CD8-positive, alpha-beta memory T cell (primary cell): Measurements from ENCODE around the gene KCNG3. TPM values are rescaled to one million over a fixed set of nuclear protein-coding genes. Genes with fewer than 3 reads are reported as not detected.
A peak's percentile ranks its signal among the peaks of the same experiment; 100 is the strongest.

ENCODE experiments used
- CTCF ChIA-PET: fragments of 350-600 bp; sonication (Branson Sonifier 250); formaldehyde crosslinking; loops from one replicate; lab custom pipeline; 2021; ENCODE audit warnings: antibody characterized with exemption; lab: Charles Lee
- POLR2A ChIA-PET: fragments of 350-600 bp; sonication (Branson Sonifier 250); formaldehyde crosslinking; loops from one replicate; lab custom pipeline; 2021; ENCODE audit warnings: antibody characterized with exemption; lab: Charles Lee
- DNase-seq, 5 donors: peaks; one replicate each; pipeline versions ENCODE4 v3.0.0 to v3.0.0-alpha.2; 2020 to 2022; ENCODE audit warnings: mixed read lengths in 1 of 5
- H3K27ac ChIP-seq: one replicate; pipeline ENCODE4 v1.7.0; 2013; ENCODE audit warnings: low read depth, mild to moderate bottlenecking, low read length, moderate library complexity
- H3K27me3 ChIP-seq: 2 replicates; pipeline ENCODE4 v1.7.0; 2013; ENCODE audit warnings: low read length, mild to moderate bottlenecking; ENCODE audit not compliant: insufficient read depth, poor library complexity, severe bottlenecking
- H3K36me3 ChIP-seq: 2 replicates; pipeline ENCODE4 v1.7.0; 2013; ENCODE audit warnings: mild to moderate bottlenecking, low read length, moderate library complexity; ENCODE audit not compliant: insufficient read depth
- H3K4me1 ChIP-seq: 2 replicates; pipeline ENCODE4 v1.7.0; 2013; ENCODE audit warnings: mild to moderate bottlenecking, low read length, moderate library complexity; ENCODE audit not compliant: insufficient read depth
- H3K4me3 ChIP-seq: 2 replicates; pipeline ENCODE4 v1.7.0; 2013; ENCODE audit warnings: mild to moderate bottlenecking, low read length
- H3K9me3 ChIP-seq: 2 replicates; pipeline ENCODE4 v1.7.0; 2013; ENCODE audit warnings: mild to moderate bottlenecking, low read length
- H3K27ac Mint-ChIP-seq, 8 donors: one replicate each; pipeline ENCODE4 v1.8.0; 2020 to 2021; ENCODE audit warnings: mixed read lengths in 8 of 8, mild to moderate bottlenecking in 6 of 8, inconsistent platforms in 3 of 8, moderate library complexity in 3 of 8
- H3K27me3 Mint-ChIP-seq, 2 donors: one replicate each; pipeline ENCODE4 v1.8.0; 2020 to 2021; ENCODE audit warnings: mixed read lengths in 2 of 2, mild to moderate bottlenecking in 1 of 2, moderate library complexity in 1 of 2
- H3K36me3 Mint-ChIP-seq, 3 donors: one replicate each; pipeline ENCODE4 v1.8.0; 2020 to 2021; ENCODE audit warnings: mixed read lengths in 3 of 3, inconsistent platforms in 1 of 3, mild to moderate bottlenecking in 1 of 3
- H3K4me1 Mint-ChIP-seq, 3 donors: one replicate each; pipeline ENCODE4 v1.8.0; 2020 to 2021; ENCODE audit warnings: mixed read lengths in 3 of 3, inconsistent platforms in 1 of 3, mild to moderate bottlenecking in 1 of 3
- H3K4me3 Mint-ChIP-seq, 7 donors: one replicate each; pipeline ENCODE4 v1.8.0; 2020 to 2021; ENCODE audit warnings: mixed read lengths in 7 of 7, mild to moderate bottlenecking in 6 of 7, moderate library complexity in 4 of 7, inconsistent platforms in 2 of 7
- H3K9me3 Mint-ChIP-seq, 5 donors: one replicate each; pipeline ENCODE4 v1.8.0; 2020 to 2022; ENCODE audit warnings: mixed read lengths in 5 of 5, mild to moderate bottlenecking in 3 of 5, moderate library complexity in 2 of 5, inconsistent platforms in 1 of 5
- polyA plus RNA-seq: library from polyadenylated mRNA; unstranded; fragments of 300-500 nt; fragmentation: Illumina TruSeq; gene quantifications from one replicate; pipeline ENCODE4 v1.2.3, GENCODE V29; 2021
- total RNA-seq, 2 experiments: library from RNA; stranded (reverse); gene quantifications; one replicate each; pipeline ENCODE4 v1.2.3, GENCODE V29; 2021

The KCNG3 gene
- total and polyA plus RNA-seq, 3 experiments from 2014 or later: 0.07 to 0.09 TPM; not detected in 1

DNA sequence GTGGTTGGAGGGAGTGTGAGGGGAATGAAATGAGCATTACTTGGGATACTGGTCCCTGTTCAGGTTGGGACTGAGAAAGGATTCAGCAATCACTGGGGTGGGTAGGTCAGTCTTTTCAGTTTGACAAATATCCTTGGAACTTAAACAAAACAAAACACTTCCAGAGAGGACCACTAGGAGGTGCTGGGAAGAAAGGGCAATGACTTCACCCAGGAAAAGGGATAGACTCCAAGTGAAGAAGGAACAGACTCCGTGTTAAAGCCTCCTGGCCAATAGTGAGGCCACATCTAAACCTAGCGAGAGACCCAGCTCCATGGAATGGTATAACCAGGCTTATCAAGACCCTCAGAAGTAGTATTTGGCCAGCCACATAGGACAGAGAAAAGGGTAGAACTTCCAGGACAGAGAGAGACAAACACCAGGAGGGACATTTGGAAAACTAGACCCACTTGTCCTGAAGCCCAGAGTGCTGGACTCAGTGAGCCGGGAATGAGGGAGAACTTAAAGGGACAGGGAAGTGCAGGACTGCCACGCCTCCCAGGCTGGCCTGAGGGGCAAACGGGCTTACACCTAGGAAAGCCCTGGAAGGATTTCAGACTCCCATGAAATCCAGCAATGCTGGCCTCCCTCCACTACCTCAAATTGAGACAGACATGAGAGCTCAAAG is 19.6 kb upstream of the KCNG3 start:
- H3K27me3 Mint-ChIP-seq: peaks cover 3 to 23% of the 10 kb centered on the region in 2 donors
- DNase-seq: peak in 2 of 5 donors; percentile 3 to 21
- no peak overlapping the region for H3K4me3 ChIP-seq
- ChIA-PET POLR2A (no interaction called here), CTCF (no interaction called here)
- no peaks in the 10 kb centered on the region for H3K36me3 Mint-ChIP-seq
- H3K4me1 Mint-ChIP-seq: peaks cover 0 to 6% (median 5%) of the 10 kb centered on the region in 3 donors
- H3K9me3 Mint-ChIP-seq: no peaks in the 10 kb centered on the region
- H3K4me3 Mint-ChIP-seq: no peak overlapping the region
- no peaks in the 10 kb centered on the region for H3K9me3 ChIP-seq
- no peaks in the 10 kb centered on the region for H3K27me3 ChIP-seq
- H3K4me1 ChIP-seq: peaks cover 6% of the 10 kb centered on the region
- H3K27ac Mint-ChIP-seq: no peak overlapping the region
- H3K27ac ChIP-seq: no peak overlapping the region
- H3K36me3 ChIP-seq: no peaks in the 10 kb centered on the region

DNA sequence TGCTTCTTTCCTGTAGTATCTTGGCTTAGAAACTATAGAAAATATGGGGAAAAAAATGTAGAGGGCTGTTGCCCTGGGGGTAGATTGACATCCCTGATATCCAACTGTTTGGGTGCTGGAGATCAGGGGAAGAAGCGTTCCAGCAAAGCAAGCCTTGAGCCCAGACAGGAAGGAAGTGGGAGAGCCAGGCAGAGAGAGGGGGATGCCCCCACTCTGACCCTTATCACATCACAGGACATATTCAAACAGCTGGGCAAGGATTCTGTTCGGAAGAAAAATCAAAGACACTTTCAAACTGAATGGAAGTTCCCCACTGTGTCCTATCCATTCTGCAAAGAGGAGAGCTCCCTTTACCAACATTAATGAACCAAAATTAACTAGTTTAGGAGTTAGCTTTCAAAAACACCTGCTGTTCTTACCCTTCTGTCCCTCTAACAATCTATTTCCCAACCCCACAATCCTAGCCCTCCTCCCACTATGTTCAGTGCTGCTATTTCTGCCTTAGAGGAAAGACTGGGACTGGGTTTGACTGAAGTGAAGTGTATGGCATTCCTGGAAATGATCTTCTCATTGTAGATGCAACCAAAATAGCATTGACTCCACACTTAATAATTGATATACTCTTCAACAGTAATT is 16.9 kb upstream of the KCNG3 start:
- H3K27me3 Mint-ChIP-seq: peaks cover 3 to 22% of the 10 kb centered on the region in 2 donors
- Histone ChIP-seq H3K36me3 (no peaks in the 10 kb centered on the region), H3K27me3 (no peaks in the 10 kb centered on the region), H3K9me3 (no peaks in the 10 kb centered on the region), H3K4me3 (no peak overlapping the region), H3K4me1 (peaks cover 6% of the 10 kb centered on the region), H3K27ac (no peak overlapping the region)
- H3K4me3 Mint-ChIP-seq: no peak overlapping the region
- H3K4me1 Mint-ChIP-seq: peaks cover 0 to 6% (median 5%) of the 10 kb centered on the region in 3 donors
- H3K9me3 Mint-ChIP-seq: no peaks in the 10 kb centered on the region
- no peak overlapping the region for H3K27ac Mint-ChIP-seq
- no peaks in the 10 kb centered on the region for H3K36me3 Mint-ChIP-seq
- ChIA-PET POLR2A (no interaction called here), CTCF (no interaction called here)
- DNase-seq: no peak

DNA sequence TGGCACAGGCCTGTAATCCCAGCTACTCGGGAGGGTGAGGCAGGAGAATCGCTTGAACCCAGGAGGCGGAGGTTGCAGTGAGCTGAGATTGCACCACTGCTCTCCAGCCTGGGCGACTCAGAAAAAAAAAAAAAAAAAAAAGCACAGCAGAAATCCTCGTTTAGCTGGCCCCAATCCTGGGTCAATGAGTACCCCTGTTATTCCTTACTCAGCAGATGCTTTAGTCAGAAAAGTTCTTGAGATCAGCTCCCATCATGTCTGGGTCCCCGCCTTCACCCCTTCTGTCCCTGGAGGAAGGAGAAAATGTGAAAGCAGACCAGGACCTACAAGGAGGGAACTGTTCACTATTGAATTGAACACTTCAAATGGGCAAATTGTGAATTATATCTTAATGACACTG is 16.4 kb upstream of the KCNG3 start:
- no peaks in the 10 kb centered on the region for H3K36me3 ChIP-seq
- ChIA-PET CTCF (no interaction called here), POLR2A (no interaction called here)
- no peaks in the 10 kb centered on the region for H3K9me3 ChIP-seq
- no peaks in the 10 kb centered on the region for H3K27me3 ChIP-seq
- peaks cover 6% of the 10 kb centered on the region for H3K4me1 ChIP-seq
- Mint-ChIP-seq H3K36me3 (no peaks in the 10 kb centered on the region), H3K9me3 (no peaks in the 10 kb centered on the region), H3K27me3 (peaks cover 3 to 26% of the 10 kb centered on the region in 2 donors), H3K4me1 (peaks cover 0 to 6% (median 5%) of the 10 kb centered on the region in 3 donors), H3K4me3 (no peak overlapping the region), H3K27ac (no peak overlapping the region)
- no peak overlapping the region for H3K4me3 ChIP-seq
- DNase-seq: no peak
- no peak overlapping the region for H3K27ac ChIP-seq

DNA sequence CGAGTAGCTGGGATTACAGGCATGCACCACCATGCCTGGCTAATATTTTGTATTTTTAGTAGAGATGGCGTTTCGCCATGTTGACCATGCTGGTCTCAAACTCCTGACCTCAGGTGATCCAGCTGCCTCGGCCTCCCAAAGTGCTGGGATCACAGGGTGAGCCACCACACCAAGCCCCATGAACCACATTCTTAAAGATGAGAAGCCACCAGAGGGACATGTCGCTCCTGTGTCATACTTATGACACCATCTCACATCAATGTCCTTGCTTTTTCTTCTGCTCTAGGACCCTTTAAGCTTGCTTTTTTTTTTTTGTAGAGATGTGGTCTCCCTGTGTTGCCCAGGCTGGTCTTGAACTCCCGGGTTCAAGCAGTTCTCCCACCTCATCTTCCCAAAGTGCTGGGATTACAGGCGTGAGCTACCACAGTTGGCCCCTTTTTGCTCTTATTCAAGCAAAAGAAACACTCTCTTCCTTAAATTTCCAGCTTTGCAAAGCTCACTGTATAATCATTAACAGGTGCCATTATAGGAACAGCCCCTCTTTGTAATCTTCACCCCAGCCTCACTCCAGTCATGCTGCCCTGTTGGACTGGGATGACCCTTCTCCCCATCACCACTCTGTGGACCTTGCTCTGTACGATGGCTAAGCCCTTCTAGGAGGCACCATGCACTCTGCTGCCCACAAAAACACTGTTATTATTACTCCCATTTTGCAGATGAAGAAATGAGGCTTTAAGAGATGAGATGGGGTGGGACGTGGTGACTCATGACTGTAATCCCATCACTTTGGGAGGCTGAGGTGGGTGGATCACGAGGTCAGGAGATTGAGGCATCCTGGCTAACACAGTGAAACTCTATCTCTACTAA is 10.8 kb upstream of the KCNG3 start:
- H3K27ac Mint-ChIP-seq: peak overlapping the region in 1 of 8 donors; percentile 77
- no peak overlapping the region for H3K4me3 Mint-ChIP-seq
- Histone ChIP-seq H3K27ac (no peak overlapping the region), H3K36me3 (no peaks in the 10 kb centered on the region), H3K4me1 (no peaks in the 10 kb centered on the region), H3K9me3 (no peaks in the 10 kb centered on the region), H3K27me3 (no peaks in the 10 kb centered on the region), H3K4me3 (no peak overlapping the region)
- CTCF ChIA-PET: no interaction called here
- peaks cover 6 to 13% of the 10 kb centered on the region in 2 donors for H3K27me3 Mint-ChIP-seq
- no peaks in the 10 kb centered on the region for H3K9me3 Mint-ChIP-seq
- POLR2A ChIA-PET: no interaction called here
- no peaks in the 10 kb centered on the region for H3K4me1 Mint-ChIP-seq
- no peaks in the 10 kb centered on the region for H3K36me3 Mint-ChIP-seq
- no peak for DNase-seq

DNA sequence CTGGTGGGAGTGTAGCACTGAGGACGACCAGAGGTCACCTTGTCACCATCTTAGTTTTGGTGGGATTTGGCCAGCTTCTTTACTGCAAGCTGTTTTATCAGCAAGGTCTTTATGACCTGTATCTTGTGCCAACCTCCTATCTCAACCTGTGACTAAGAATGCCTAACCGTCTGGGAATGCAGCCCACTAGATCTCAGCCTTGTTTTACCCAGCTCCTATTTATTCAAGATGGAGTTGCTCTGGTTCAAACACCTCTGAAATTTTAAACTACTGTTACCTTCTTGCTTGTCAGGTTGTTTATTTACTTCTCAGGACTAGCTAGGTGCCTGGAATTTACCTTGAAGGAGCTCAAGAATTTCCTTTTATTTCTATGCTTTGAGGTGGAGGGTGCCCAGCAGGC is 9.5 kb upstream of the KCNG3 start:
- POLR2A ChIA-PET: no interaction called here
- peaks cover 6 to 10% of the 10 kb centered on the region in 2 donors for H3K27me3 Mint-ChIP-seq
- Histone ChIP-seq H3K4me1 (no peaks in the 10 kb centered on the region), H3K4me3 (no peak overlapping the region), H3K27me3 (no peaks in the 10 kb centered on the region), H3K36me3 (no peaks in the 10 kb centered on the region), H3K9me3 (no peaks in the 10 kb centered on the region), H3K27ac (no peak overlapping the region)
- CTCF ChIA-PET: no interaction called here
- H3K4me3 Mint-ChIP-seq: no peak overlapping the region
- H3K27ac Mint-ChIP-seq: no peak overlapping the region
- H3K9me3 Mint-ChIP-seq: no peaks in the 10 kb centered on the region
- no peak for DNase-seq
- H3K36me3 Mint-ChIP-seq: no peaks in the 10 kb centered on the region
- no peaks in the 10 kb centered on the region for H3K4me1 Mint-ChIP-seq

DNA sequence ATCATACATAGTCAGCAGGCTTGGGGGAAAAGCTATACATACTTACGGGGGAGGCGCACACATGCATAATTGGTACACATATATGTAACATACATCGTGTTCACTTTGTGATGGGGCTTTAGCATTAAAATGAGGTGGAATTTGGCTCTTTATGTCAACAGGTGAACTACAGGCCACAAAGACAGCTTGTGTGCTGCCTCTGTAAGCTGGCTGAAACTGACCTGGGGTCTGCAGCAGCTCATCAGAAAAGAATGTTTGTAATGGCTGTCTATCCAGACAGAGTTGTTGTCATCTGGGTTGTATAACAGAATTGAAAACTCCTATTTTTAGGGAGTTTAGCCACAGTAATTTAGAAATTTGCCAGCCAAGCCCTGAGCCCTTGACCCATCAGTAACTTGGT is 4.7 kb upstream of the KCNG3 start:
- CTCF ChIA-PET: interaction anchor here (1.7 kb wide), 1 partner anchor 165 kb away, joined by 4 read pairs; no protein-coding TSS in a partner anchor

DNA sequence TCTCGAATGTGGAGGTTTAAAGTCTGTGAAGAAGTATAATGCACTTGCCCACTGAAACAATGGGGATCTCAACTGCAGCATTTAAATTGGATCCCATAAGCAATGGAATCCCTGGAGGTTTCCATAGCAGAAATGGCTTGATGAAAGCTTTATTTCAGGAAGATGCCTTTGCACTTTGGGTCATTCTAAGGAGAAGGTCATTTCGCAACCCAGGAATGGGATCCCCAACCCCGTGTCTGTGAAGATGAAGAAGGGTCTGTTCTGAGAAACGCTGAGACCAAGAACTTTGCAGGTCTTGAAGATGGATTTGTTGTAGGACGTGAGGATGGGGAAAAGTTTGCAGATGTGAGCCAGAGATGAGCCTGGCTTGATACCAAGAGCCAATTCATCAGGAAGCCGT is 1.8 kb upstream of the KCNG3 start:
- Mint-ChIP-seq H3K9me3 (peaks cover 0 to 1% (median 0%) of the 10 kb centered on the region in 5 donors), H3K27me3 (peaks cover 15 to 30% of the 10 kb centered on the region in 2 donors), H3K36me3 (peaks cover 0 to 1% (median 0%) of the 10 kb centered on the region in 3 donors), H3K4me3 (peak overlapping the region in 1 of 7 donors; percentile 58), H3K4me1 (peaks cover 7 to 12% (median 7%) of the 10 kb centered on the region in 3 donors), H3K27ac (no peak overlapping the region)
- no peak overlapping the region for H3K4me3 ChIP-seq
- H3K36me3 ChIP-seq: no peaks in the 10 kb centered on the region
- no peak for DNase-seq
- no peaks in the 10 kb centered on the region for H3K4me1 ChIP-seq
- no peaks in the 10 kb centered on the region for H3K27me3 ChIP-seq
- ChIA-PET CTCF (interaction anchor here (1.7 kb wide), 1 partner anchor 168 kb away, joined by 6 read pairs; no protein-coding TSS in a partner anchor), POLR2A (no interaction called here)
- no peak overlapping the region for H3K27ac ChIP-seq
- H3K9me3 ChIP-seq: no peaks in the 10 kb centered on the region

More for the DNA sequence above, 4.7 kb upstream of the KCNG3 start:
- Mint-ChIP-seq H3K4me3 (no peak overlapping the region), H3K36me3 (peaks cover 0 to 1% (median 0%) of the 10 kb centered on the region in 3 donors), H3K4me1 (peaks cover 7 to 8% (median 7%) of the 10 kb centered on the region in 3 donors), H3K9me3 (peaks cover 0 to 1% (median 0%) of the 10 kb centered on the region in 5 donors), H3K27ac (no peak overlapping the region), H3K27me3 (peaks cover 9 to 17% of the 10 kb centered on the region in 2 donors)
- Histone ChIP-seq H3K27me3 (no peaks in the 10 kb centered on the region), H3K4me1 (no peaks in the 10 kb centered on the region), H3K9me3 (no peaks in the 10 kb centered on the region), H3K27ac (no peak overlapping the region), H3K36me3 (no peaks in the 10 kb centered on the region), H3K4me3 (no peak overlapping the region)
- DNase-seq: no peak
- POLR2A ChIA-PET: no interaction called here
